OCI-LY7 (cell line): Measurements from ENCODE around the gene KRTAP4-16. TPM values are rescaled to one million over a fixed set of nuclear protein-coding genes. Genes with fewer than 3 reads are reported as not detected.
"Not testable (repeated sequence)": the region's sequence is repeated elsewhere in the genome, so short reads cannot be mapped to it uniquely, and the experiment has no call there.

Experiments
- BruUV-seq: library from RNA; stranded (reverse); fragments of 400-500 nt; replicated peaks from 2 replicates; lab custom pipeline; 2021; lab: Mats Ljungman, UMichigan
- CTCF ChIA-PET: fragments of 300-600 bp; sonication (Branson Sonifier 250); formaldehyde crosslinking; loops from one replicate; lab custom pipeline; 2022; ENCODE audit warnings: antibody characterized with exemption; ENCODE audit not compliant: unreplicated experiment; lab: Charles Lee
- POLR2A ChIA-PET: fragments of 300-600 bp; sonication (Branson Sonifier 250); formaldehyde crosslinking; loops from one replicate; lab custom pipeline; 2022; ENCODE audit warnings: antibody characterized with exemption; lab: Charles Lee
- DNase-seq: peaks from one replicate; pipeline ENCODE4 v3.0.0-alpha.2; 2015; ENCODE audit warnings: low spot score
- H2AFZ ChIP-seq: fragments of 200-600 bp; sonication (generic), shearing (Covaris generic); 2 replicates; pipeline ENCODE4 v1.6.1; 2014; ENCODE audit warnings: mild to moderate bottlenecking, antibody characterized with exemption, low read length, moderate library complexity
- H3K27ac ChIP-seq: fragments of 200-600 bp; sonication (generic); 2 replicates; pipeline ENCODE4 v1.5.1; 2014; ENCODE audit warnings: mixed run types, low read depth, mild to moderate bottlenecking, moderate library complexity, low read length, inconsistent platforms; ENCODE audit not compliant: poor library complexity, severe bottlenecking
- H3K36me3 ChIP-seq: fragments of 200-600 bp; sonication (generic); 2 replicates; pipeline ENCODE4 v1.6.1; 2014; ENCODE audit warnings: mild to moderate bottlenecking, antibody characterized with exemption, low read length, moderate library complexity, mixed read lengths; ENCODE audit not compliant: insufficient read depth
- H3K4me1 ChIP-seq: fragments of 200-600 bp; sonication (generic); 2 replicates; pipeline ENCODE4 v1.5.1; 2014; ENCODE audit warnings: mild to moderate bottlenecking, low read length; ENCODE audit not compliant: insufficient read depth, poor library complexity, severe bottlenecking
- H3K4me2 ChIP-seq: fragments of 200-600 bp; sonication (generic); 2 replicates; pipeline ENCODE4 v1.6.1; 2014; ENCODE audit warnings: mild to moderate bottlenecking, low read length
- H3K4me3 ChIP-seq: fragments of 200-600 bp; sonication (generic); 2 replicates; pipeline ENCODE4 v1.5.1; 2014; ENCODE audit warnings: mild to moderate bottlenecking, low read depth, low read length; ENCODE audit not compliant: poor library complexity, severe bottlenecking
- H3K79me2 ChIP-seq: fragments of 200-600 bp; sonication (generic); 2 replicates; pipeline ENCODE4 v1.6.1; 2016; ENCODE audit warnings: low read depth, mild to moderate bottlenecking, low read length, moderate library complexity, mixed read lengths; ENCODE audit not compliant: insufficient read depth
- H3K9me2 ChIP-seq: fragments of 200-600 bp; sonication (generic); 2 replicates; pipeline ENCODE4 v1.6.1; 2016; ENCODE audit warnings: mild to moderate bottlenecking, low read length, mixed read lengths; ENCODE audit not compliant: insufficient read depth
- H3K9me3 ChIP-seq: fragments of 200-600 bp; sonication (generic); 2 replicates; pipeline ENCODE4 v1.6.1; 2014; ENCODE audit warnings: mild to moderate bottlenecking, mixed run types, low read length, mixed read lengths
- H4K20me1 ChIP-seq: fragments of 200-600 bp; sonication (generic); 2 replicates; pipeline ENCODE4 v1.6.1; 2014; ENCODE audit warnings: mild to moderate bottlenecking, antibody characterized with exemption, low read length, moderate library complexity, mixed read lengths; ENCODE audit not compliant: insufficient read depth
- CTCF ChIP-seq: fragments of 200-600 bp; sonication (generic); conservative IDR thresholded peaks from 2 replicates; pipeline ENCODE4 v1.5.1; 2014; ENCODE audit warnings: mild to moderate bottlenecking, antibody characterized with exemption, low read length, moderate library complexity, mixed read lengths
- EZH2phosphoT487 ChIP-seq: fragments of 200-600 bp; sonication (generic); IDR thresholded peaks from 2 replicates; pipeline ENCODE4 v1.6.1; 2018; ENCODE audit warnings: low read depth, borderline replicate concordance, mild to moderate bottlenecking, mixed run types, antibody characterized with exemption, low read length, moderate library complexity, mixed read lengths
- intact Hi-C: fragments of 100-400 bp; cut with micrococcal nuclease; formaldehyde crosslinking; loops from one replicate; pipeline ENCODE4 v1.10.0; 2022; ENCODE audit not compliant: unreplicated experiment
- total RNA-seq, 2 experiments: library from RNA; depleted of rRNA in 1 of 2; stranded (reverse); fragments of >200 nt in 1 of 2; shearing (Covaris generic) in 1 of 2; gene quantifications; 2 replicates each; pipeline ENCODE4 v1.2.3, GENCODE V29; 2014 to 2022

The KRTAP4-16 gene
- total RNA-seq, 2 experiments from 2014 or later, result not detected

DNA sequence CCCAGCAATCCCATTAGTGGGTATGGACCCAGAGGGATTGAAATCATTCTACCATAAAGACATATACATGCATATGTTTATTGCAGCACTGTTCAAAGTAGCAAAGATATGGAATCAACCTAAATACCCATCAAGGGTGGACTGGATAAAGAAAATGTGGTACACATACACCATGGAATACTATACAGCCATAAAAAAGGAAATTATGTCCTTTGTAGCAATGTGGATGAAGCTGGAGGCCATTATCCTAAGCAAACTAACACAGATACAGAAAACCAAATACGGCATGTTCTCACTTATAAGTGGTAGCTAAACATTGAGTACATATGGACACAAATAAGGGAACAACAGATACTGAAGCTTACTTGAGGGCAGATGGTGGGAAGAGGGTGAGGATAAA, 44.5 kb downstream of the KRTAP4-16 start:
- intact Hi-C loops, result no loop called here
- Histone ChIP-seq H3K9me2 (no peaks in the 10 kb centered on the region), H3K4me3 (no peak overlapping the region), H3K79me2 (no peaks in the 10 kb centered on the region), H3K9me3 (no peaks in the 10 kb centered on the region), H2AFZ (no peak overlapping the region), H3K27ac (no peak overlapping the region), H3K36me3 (no peaks in the 10 kb centered on the region), H3K4me2 (no peak overlapping the region), H4K20me1 (no peaks in the 10 kb centered on the region), H3K4me1 (no peaks in the 10 kb centered on the region)
- BruUV-seq, result no TSS peak
- no peak for DNase-seq
- ChIA-PET CTCF (no interaction called here), POLR2A (interaction anchor here (0.6 kb wide), 1 partner anchor 346 kb away, joined by 3 read pairs; no protein-coding TSS in a partner anchor)
- TF ChIP-seq CTCF (no peak), EZH2phosphoT487 (no peak)

GRCh38 chr17:41055130-41055529, 46.9 kb downstream of the KRTAP4-16 start, which contains the start of gene KRTAP2-2:
Gene KRTAP2-2 (minus strand): TSS chr17:41055230. CDS start chr17:41055211, 19 bp downstream.
- H3K4me3 ChIP-seq, CTCF ChIA-PET, H2AFZ ChIP-seq, H4K20me1 ChIP-seq, DNase-seq, H3K4me2 ChIP-seq, H3K9me3 ChIP-seq, H3K9me2 ChIP-seq, H3K79me2 ChIP-seq, H3K36me3 ChIP-seq, POLR2A ChIA-PET, intact Hi-C loops, H3K27ac ChIP-seq, H3K4me1 ChIP-seq, BruUV-seq: not testable (repeated sequence)

DNA sequence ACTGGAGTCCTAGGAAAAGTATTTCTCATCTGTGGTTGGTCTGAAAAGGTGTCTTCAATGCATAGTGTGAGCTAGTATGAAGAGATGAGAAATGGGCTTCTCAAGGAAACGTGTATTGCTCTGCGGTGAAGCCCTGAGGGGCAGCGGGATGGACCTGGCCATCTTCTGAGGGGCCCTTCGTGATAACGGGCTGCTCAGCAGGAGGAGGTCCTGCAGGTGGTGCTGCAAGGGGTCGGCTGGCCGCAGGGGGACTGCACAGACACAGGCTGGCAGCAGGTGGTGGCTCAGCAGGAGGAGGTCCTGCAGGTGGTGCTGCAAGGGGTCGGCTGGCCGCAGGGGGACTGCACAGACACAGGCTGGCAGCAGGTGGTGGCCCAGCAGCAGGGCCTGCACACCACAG, 47.5 kb downstream of the KRTAP4-16 start:
- H3K4me3 ChIP-seq, H3K4me1 ChIP-seq, DNase-seq, H2AFZ ChIP-seq, H3K4me2 ChIP-seq, H3K9me3 ChIP-seq, CTCF ChIA-PET, POLR2A ChIA-PET, BruUV-seq, H3K27ac ChIP-seq, H3K79me2 ChIP-seq, H3K9me2 ChIP-seq, intact Hi-C loops, H3K36me3 ChIP-seq, H4K20me1 ChIP-seq: not testable (repeated sequence)

GRCh38 chr17:41054025-41054424, 48.0 kb downstream of the KRTAP4-16 start:
- no peak for DNase-seq
- Histone ChIP-seq H3K27ac (no peak overlapping the region), H2AFZ (no peak overlapping the region), H4K20me1 (no peaks in the 10 kb centered on the region), H3K9me3 (no peaks in the 10 kb centered on the region), H3K4me3 (no peak overlapping the region), H3K4me2 (no peak overlapping the region), H3K36me3 (no peaks in the 10 kb centered on the region), H3K79me2 (no peaks in the 10 kb centered on the region), H3K4me1 (no peaks in the 10 kb centered on the region), H3K9me2 (no peaks in the 10 kb centered on the region)
- no TSS peak for BruUV-seq
- ChIA-PET POLR2A (no interaction called here), CTCF (no interaction called here)
- intact Hi-C loops, result no loop called here
- TF ChIP-seq EZH2phosphoT487 (no peak), CTCF (no peak)
